Retinal pigment epithelial cell (primary cell): ENCODE results near the gene PHF20.
"Not testable (repeated sequence)": the region's sequence is repeated elsewhere in the genome, so short reads cannot be mapped to it uniquely, and the experiment has no call there.

Experiments used
- DNase-seq: peaks from one replicate; pipeline ENCODE4 v3.0.0-alpha.2; 2010; ENCODE audit warnings: low read depth
- H3K4me3 ChIP-seq: 2 replicates; pipeline ENCODE4 v1.5.1; 2011; ENCODE audit warnings: mild to moderate bottlenecking, low read length, control low read depth, moderate library complexity
- TF ChIP-seq, protein P1 (sequence below): conservative IDR thresholded peaks from 2 replicates; pipeline ENCODE4 v1.5.1; 2011; ENCODE audit warnings: low read depth, low read length, control low read depth, inconsistent platforms

Gene PHF20

DNA sequence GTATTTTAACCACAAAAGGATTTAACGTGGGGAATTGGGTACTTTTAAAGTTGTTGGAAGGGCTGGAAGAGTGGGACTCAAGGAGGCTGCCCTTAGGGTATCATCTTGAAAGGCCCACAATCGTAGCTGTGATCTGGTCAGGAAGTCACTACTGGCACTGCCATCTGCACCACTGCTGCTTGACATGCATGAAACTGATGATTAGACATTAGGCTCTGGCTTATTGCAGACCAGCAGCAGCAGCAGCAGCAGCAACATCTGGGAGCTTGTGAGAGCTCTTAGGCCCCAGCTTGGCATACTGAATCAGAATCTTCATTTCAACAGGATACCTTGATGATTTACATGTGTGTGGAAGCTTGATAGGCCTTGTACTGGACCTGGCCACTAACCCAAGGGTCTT, 68.6 kb downstream of the PHF20 start:
- DNase-seq = no peak

DNA sequence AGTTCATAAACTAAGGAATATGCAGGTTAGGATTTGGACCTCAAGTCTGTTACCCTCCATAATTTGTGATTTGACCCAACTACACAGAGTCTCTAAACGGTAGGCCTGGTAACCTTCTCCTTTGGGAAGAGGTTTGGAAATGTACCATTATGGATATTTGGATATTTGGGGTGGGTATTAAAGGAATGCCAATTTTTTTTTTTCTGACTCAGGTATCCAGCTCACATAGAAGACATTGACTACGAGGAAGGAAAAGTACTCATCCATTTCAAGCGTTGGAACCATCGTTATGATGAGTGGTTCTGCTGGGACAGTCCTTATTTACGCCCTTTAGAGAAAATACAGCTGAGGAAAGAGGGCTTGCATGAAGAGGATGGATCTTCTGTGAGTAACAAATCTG, 70.5 kb downstream of the PHF20 start:
- TF ChIP-seq, protein P1, sequence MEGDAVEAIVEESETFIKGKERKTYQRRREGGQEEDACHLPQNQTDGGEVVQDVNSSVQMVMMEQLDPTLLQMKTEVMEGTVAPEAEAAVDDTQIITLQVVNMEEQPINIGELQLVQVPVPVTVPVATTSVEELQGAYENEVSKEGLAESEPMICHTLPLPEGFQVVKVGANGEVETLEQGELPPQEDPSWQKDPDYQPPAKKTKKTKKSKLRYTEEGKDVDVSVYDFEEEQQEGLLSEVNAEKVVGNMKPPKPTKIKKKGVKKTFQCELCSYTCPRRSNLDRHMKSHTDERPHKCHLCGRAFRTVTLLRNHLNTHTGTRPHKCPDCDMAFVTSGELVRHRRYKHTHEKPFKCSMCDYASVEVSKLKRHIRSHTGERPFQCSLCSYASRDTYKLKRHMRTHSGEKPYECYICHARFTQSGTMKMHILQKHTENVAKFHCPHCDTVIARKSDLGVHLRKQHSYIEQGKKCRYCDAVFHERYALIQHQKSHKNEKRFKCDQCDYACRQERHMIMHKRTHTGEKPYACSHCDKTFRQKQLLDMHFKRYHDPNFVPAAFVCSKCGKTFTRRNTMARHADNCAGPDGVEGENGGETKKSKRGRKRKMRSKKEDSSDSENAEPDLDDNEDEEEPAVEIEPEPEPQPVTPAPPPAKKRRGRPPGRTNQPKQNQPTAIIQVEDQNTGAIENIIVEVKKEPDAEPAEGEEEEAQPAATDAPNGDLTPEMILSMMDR = no peak
- H3K4me3 ChIP-seq = no peak overlapping the region
- DNase-seq = no peak

More for the DNA sequence above, 68.6 kb downstream of the PHF20 start:
- no peak overlapping the region for H3K4me3 ChIP-seq
- TF ChIP-seq, protein P1 = no peak

DNA sequence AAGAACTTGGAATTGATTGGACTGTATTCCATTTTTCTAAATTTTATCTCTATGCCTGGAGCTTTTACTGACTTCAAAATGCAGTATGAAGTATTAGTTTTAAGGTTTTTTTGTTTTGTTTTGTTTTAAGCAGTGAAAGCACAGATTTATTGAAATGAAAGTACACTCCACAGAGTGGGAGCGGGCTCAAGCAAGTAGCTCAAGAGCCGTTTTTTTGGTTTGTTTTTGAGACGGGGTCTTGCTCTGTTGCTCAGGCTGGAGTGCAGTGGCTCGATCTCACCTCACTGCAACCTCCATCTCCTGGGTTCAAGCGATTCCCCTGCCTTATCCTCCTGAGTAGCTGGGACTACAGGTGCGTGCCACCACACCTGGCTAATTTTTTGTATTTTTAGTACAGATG, 72.1 kb downstream of the PHF20 start:
- DNase-seq, H3K4me3 ChIP-seq: not testable (repeated sequence)

DNA sequence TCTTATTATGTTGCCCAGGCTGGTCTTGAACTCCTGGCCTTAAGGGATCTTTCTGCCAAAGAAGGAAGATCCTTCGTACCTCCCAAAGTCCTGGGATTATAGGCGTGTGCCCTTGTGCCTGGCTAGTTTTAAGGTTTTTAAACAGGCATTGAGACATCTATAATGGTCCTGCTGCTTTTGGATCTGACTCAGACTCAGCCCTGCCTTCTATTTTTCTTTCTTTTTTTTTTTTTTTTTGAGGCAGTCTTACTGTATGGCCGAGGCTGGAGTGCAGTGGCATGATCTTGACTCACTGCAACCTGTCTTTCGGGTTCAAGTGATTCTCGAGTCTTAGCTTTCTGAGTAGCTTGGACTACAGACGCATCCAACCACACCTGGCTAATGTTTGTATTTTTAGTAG, 73.7 kb downstream of the PHF20 start:
- TF ChIP-seq, protein P1 = no peak
- DNase-seq = no peak
- no peak overlapping the region for H3K4me3 ChIP-seq

DNA sequence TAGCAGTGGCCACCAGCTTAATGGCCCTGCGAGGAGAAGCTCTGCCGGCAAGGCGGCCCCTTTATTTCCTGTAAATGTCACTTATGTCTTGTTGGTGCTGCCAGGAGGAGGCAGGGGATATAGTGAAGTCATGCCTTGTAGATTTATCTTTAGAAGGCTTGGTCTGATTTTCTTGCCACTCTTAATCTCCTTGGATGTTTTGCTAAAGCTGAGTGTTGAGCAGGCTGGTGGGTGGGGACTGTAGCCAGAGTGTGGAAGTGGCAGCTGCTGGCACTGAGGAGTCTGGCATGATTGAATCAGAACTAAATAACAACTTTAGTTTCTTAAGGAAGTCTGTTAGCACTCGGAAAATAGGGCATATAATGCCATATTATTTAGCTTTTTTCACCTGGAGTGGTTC, 77.9 kb downstream of the PHF20 start:
- DNase-seq = peak; percentile 55
- TF ChIP-seq, protein P1 = no peak
- no peak overlapping the region for H3K4me3 ChIP-seq

DNA sequence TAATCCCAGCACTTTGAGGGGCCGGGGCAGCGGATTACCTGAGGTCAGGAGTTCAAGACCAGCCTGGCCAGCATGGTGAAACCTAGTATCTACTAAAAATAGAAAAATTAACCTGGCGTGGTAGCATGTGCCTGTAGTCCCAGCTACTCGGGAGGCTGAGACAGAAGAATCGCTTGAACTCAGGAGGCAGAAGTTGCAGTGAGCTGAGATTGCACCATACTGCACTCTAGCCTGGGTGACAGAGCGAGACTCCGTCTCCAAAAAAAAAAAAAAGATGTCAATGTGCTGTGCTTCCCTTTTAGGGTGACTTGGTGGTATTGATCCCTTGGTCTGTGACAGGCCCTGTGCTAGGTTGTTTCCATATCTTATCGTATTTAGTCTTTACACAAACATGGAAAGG, 79.8 kb downstream of the PHF20 start:
- H3K4me3 ChIP-seq, DNase-seq: not testable (repeated sequence)

DNA sequence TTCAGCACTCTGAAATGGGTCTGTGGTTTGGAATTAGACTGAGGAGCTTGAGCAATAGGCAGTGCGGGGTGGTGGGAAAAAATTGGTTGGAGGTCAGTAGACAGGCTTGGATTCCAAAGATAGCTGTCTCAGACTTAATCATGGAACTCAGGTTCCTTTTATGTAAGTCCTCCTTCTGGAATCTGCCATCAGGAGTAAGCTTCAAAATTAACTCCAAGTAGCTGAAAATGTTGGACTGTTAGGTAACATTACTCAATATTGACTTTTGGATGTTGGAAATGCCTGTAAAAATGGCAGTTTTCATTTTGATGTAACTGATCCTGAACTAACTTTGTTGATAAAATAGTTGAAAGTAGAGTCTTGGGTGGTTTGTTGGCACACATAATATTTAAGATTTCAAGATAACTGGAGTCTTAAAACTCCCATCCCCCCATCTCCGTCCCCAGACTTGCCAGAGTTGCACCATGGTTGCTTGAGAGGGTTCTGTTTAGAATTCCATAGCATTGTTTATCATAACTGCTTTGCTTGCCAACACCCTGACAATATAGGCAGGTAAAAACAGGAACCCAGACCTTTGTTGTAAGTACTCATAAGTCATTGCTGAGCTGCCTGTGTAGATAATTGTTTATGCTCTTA, 83.0 kb downstream of the PHF20 start:
- H3K4me3 ChIP-seq = no peak overlapping the region
- TF ChIP-seq, protein P1 = no peak
- no peak for DNase-seq

DNA sequence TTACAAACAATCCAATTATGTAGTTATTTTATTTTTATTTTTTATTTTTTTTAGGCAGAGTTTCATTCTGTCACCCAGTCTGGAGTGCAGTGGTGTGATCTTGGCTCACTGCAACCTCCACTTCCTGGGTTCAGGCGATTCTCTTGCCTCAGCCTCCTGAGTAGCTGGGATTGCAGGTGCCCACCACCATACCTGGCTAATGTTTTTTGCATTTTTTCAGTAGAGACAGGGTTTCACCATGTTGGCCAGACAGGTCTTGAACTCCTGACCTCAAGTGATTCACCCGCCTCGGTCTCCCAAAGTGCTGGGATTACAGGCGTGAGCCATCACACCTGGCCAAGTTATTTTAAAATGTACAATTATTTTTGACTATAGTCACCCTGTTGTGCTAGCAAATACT, 83.8 kb downstream of the PHF20 start:
- DNase-seq = not testable (repeated sequence)

DNA sequence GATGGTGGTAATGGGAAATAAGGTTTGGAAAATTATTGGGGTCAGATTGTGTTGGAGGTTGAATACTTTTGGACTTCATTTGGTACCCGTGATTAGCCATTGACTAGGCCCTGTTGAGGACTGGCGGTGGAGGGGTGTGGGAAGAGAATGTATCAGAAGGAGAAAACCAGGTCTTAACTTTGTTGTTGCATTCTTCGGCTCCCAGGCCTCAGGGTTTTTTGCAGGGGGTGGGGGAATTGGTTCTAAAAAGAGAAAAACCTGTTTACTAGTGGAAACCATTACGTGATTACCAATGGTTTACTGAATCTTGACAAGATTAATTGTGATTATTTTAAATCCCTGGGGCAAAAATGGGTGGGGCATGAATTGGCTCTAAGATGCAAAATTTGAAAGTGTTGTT, 85.1 kb downstream of the PHF20 start:
- no peak for DNase-seq
- no peak overlapping the region for H3K4me3 ChIP-seq
- TF ChIP-seq, protein P1 = no peak

More for the DNA sequence above, 83.8 kb downstream of the PHF20 start:
- not testable (repeated sequence) for H3K4me3 ChIP-seq
